Stimulated activated CD4-positive, alpha-beta T cell treated with anti-CD3 and anti-CD28 coated beads, Interleukin-15, amount 100 ng/mL, for 24 hours (primary cell): Measurements from ENCODE around the gene ISY1.
A peak's percentile ranks its signal among the peaks of the same experiment; 100 is the strongest.
"Not testable (repeated sequence)": the region's sequence is repeated elsewhere in the genome, so short reads cannot be mapped to it uniquely, and the experiment has no call there.

Experiments
- DNase-seq: peaks from one replicate; pipeline ENCODE4 v3.0.0-alpha.2; 2020

ISY1 gene

GRCh38 chr3:129160891-129161859, at the start of gene ISY1:
Gene ISY1 (minus strand): TSS chr3:129161063. CDS start chr3:129160975, 88 bp downstream.
- DNase-seq: peak; percentile 91

DNA sequence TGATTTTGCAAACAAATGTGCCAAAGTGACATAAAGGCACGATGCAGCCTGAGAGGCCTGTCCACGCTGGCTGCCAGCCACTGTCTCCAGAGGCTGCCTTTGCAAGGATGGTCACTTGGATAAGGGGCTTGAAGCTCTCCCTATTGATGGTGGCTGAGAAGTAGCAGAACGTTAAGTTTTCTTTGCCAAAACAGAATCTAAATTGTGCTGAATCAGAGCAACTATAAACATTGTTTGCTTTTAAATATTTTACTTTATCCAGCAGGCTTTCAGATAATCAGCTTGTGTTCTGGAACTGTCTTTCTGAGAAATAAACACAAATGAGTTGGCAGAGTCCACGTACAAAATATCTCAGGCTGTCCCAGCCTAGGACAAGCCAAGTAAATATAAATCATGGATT, 46.6 kb upstream of the ISY1 start:
- DNase-seq: no peak

- no peak for DNase-seq
Observed at GRCh38 chr3:129205109-129205832, 44.4 kb upstream of the ISY1 start.

GRCh38 chr3:129204473-129204872, 43.6 kb upstream of the ISY1 start:
- no peak for DNase-seq

DNA sequence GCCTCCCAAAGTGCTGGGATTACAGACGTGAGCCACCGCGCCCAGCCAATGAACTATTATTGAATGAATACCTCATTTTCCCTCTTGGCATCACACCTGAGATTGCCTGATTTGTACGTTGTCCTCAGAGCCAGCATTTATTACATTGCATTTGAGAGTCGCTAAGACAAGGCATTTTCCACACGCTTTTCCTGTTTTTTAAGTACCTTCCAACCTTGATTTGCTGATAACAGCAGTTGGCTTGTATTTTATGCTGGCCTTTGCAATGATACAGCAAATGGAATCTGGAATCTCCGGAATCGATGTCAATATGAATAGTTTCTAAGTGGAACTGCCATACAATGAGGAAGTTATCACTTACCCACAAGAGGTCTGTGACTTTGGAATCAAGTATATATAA, 38.5 kb upstream of the ISY1 start:
- no peak for DNase-seq

GRCh38 chr3:129197321-129197720, 36.5 kb upstream of the ISY1 start:
- no peak for DNase-seq

GRCh38 chr3:129196601-129197000, 35.7 kb upstream of the ISY1 start:
- DNase-seq: no peak

- no peak for DNase-seq
Observed at GRCh38 chr3:129195731-129196256, 34.9 kb upstream of the ISY1 start.

DNA sequence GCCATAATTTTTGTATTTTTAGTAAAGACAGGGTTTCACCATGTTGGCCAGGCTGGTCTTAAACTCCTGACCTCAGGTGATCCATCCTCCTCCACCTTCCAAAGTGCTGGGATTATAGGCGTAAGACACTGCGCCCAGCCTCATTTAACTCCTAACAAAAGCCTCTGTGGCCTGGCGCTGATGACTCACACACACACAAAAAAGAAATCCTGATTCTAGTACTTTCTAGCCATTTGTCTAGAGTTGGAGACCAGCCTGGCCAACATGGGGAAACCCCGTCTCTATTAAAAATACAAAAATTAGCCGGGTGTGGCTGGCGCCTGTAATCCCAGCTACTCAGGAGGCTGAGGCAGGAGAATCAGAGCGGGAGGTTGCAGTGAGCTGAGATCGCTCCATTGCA, 28.9 kb upstream of the ISY1 start:
- DNase-seq: not testable (repeated sequence)

DNA sequence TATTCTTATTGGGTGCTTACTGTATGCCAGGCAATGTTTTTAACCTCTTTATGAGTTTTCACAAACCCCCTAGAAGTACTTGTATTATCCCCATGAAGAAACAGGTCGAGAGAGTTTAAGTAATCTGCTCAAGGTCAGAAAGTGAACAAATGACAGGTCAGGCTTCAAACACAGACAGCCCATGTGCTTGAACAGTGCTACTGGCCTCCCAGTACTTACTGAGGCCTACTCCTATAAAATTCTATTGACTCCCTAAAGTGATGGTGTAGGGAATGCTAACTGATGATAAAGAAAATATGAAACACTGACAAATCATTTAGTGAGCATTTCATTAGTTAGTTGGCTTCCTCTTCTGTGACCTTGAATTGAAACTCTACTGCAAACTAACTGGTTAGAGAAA, 27.0 kb upstream of the ISY1 start:
- no peak for DNase-seq

GRCh38 chr3:129185783-129186182, 24.9 kb upstream of the ISY1 start:
- DNase-seq: no peak

DNA sequence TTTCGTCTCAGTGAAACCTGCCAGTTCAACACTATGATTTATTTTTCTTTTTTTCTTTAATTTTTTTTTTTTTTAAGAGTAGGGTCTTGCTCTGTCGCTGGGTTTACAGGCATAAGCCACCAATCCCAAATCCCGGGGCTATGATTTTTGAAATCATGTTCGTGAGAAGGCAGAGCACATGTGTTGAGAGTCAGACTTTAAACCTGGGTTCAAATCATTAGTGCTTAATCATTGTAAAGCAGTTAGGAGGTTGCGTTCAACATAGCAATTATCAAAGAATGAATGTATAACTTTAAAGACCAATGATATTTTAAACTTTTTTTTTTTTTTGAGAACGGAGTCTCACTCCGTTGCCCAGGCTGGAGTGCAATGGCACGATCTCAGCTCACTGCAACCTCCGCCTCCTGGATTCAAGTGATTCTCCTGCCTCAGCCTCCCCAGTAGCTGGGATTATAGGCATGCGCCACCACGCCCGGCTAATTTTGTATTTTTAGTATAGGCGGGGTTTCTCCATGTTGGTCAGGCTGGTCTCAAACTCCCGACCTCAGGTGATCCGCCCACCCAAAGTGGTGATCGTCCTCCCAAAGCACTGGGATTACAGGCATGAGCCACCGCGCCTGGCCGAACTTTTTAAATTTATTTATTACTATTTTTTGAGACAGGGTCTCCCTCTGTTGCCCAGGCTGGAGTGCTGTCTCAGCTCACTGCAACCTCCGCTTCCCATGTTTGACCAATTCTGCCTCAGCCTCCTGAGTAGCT, 24.1 kb upstream of the ISY1 start:
- DNase-seq: not testable (repeated sequence)

DNA sequence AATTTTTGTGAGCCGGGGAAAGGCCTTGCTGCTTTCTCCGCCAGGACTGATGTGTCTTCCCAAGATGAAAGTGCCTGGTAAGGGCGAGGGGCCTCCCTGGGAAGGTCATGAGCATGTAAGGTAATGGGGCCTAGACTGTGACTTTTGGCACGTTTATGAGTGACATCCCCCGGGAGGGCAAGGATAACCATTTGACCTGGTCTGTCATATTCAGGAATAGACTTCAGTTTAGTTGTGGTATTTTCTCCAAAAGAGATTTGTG, 23.5 kb upstream of the ISY1 start:
- peak; percentile 51 for DNase-seq

DNA sequence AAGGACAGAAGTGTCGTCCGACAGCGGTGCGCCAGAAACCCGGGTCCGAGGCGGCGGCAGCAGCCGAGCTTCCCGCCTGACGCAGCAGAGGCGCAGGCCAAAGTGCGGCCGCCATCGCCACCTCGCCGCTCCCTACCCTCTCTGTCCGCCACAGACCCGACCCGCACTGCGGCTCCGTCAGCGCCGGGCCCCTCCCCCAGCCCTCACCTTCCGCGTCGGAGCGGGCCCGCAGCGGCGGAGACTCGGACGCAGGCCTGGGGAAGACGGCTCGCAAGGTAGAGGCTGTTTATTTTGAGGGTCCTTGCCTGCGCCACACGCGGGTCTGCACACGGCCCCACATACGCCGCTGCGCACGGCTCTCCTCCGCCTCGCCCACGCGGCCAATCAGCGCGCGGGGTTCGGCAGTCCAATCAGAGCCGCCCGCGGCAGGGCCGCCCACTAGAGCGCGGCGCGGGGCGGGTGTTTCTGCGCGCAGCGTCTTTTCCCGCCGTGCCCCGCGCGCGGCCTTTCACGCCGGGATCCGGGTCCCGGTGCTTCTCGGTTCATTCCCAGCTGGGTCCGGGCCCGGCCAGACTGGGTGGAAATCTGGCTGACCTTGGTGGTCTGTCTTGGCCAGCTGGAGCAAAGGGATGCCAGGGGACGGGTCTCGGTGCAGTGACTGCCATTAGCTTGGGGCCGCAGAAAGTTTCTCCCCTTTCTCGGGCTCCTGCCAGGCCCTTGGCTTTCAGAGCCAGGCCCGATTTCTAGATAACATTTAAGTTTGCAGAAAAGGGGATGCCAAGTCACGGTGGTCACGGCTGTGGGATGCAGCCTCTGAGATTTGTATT, 22.9 kb upstream of the ISY1 start, which contains the start of gene CNBP:
TSS of gene CNBP (minus strand) at position 328 of the 827 bp plus-strand sequence. CDS start 12,139 bp downstream, outside the sequence.
- peak; percentile 94 for DNase-seq

DNA sequence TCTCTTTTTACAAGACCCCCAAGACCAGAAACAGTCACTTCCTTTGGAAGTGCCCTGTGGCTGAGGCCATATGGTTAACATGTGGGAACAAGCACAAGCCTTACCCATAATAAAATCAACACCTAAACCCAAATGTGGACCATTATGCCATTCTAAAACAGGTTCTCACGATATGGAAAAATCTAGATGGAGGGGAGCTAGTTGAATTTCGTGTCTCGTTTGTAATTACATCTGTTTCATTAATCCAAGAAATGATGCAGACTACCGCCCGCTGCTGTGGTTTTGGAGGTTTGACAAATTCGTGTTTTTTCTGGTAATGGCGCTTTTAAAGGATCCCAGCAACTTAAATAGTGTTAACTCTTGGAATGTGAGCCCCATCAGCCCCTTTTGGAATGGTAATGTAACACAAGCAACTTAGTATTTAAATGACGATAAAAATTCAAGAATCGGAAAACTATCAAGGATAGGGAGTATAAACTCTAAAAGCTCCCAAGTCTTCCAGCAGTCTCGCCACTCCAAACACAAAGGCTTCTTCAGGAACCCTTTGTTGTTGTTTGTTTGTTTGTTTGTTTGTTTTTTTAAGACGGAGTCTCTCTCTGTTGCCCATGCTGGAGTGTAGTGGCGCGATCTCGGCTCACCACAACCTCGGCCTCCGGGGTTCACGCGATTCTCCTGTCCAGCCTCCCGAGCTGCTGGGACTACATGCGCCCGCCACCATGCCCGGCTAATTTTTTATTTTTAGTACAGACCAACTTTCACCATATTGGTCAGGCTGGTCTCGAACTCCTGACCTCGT, 21.7 kb upstream of the ISY1 start:
- peak; percentile 43 for DNase-seq

DNA sequence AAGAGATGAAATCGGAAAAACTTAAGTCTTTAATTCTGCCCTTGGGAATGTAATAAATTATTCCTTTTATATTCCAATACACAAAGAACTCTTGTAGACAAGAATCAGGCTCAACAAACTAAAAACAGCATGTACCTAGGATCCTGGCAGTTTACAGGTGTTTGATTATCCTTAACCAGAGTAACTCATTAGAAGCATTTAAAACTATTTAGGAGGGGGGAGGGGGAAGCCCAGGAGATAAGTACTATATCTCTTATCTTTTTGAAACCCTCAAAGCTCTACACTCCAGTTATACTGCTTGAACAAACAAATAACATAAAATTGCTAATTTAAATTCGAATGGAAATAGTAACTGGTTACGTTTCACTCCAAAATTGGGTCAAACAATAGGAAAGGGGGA, 21.0 kb upstream of the ISY1 start:
- no peak for DNase-seq

DNA sequence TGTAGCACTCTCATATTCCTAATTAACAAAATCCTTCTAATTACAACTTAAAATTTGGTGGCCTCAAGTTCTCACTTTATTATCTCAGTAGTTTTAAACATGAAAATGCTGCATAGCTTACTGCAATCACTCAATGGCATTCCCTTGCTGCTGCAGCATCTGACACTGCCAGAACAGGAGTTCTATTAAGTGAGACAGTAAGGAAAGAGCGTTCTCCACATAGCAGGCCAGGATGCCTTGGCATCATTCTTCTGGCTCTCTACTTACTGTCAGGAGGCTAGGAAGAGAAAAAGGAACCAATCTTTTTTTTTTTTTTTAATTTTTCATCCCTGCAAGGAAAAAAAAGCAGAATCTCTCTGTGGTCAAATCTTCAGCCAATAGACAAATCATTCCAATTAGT, 19.6 kb upstream of the ISY1 start:
- no peak for DNase-seq

GRCh38 chr3:129176051-129176450, 15.2 kb upstream of the ISY1 start:
- DNase-seq: no peak

DNA sequence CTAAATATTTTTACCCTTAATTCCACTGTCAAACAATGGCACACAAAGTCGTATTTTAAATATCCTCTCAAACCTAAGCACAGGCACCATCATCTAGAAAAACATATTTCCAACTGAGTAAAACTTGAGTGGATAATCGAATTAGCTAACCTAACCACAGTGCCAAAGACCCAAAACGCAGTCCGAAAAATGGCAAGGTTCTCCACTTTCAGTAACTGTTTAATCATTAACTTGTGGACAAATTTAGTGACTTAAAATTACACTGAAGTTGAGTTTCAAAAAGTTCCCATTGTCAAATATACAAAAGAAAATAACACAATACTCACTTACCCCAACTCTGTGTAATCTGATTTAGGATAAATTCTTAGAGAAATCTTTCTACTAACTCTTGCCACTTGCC, 12.9 kb upstream of the ISY1 start:
- DNase-seq: no peak

DNA sequence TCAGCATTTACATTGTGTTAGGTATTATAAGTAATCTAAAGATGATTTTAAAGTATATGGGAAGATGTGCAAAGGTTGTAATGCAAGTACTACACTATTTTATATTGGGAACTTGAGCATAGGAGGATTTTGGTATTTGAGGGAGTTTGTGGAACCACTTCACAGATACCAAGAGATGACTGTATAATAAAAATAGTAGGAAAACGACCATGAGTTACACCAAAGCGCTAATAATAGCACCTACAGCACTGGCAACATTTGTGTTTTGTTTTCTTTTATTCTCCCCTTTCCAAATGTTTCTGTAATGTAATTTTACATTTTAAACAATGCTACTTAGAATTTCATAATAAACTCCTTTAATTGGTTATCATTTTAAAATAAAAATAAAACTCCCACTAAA, 12.3 kb upstream of the ISY1 start:
- DNase-seq: no peak

DNA sequence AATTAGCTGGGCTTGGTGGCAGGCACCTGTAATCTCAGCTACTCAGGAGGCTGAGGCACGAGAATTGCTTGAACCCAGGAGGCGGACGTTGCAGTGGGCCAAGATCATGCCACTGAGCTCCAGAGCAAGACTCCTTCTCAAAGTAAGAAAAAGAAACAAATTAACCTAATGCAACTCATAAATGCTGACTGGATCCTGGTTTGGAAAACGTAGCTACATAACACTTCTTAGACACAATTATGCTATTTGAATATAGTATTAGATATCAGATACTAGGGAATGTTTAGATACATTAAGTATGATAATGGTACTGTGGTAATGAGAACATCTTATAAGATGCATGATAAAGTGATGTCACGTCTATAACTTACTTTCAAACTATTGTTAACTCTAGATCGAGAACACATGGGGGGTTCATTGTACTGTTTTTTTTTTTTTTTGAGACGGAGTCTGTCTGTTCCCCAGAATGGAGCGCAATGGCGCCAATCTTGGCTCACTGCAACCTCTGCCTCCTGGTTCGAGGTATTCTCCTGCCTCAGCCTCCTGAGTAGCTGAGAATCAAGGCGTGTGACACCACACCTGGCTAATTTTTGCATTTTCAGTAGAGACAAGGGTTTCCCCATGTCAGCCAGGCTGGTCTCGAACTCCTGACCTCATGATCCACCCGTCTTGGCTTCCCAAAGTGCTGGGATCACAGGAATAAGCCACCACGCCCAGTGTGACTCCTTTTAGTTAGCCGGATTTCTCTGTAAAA, 5.9 kb upstream of the ISY1 start:
- no peak for DNase-seq
